GM10847 (cell line): ENCODE data around the gene RBM20.

Experiments used
- POLR2A ChIP-seq: IDR thresholded peaks from 2 replicates; pipeline ENCODE4 v1.6.1; 2011; ENCODE audit not compliant: insufficient read length; ENCODE audit errors: extremely low read depth

Gene RBM20

GRCh38 chr10:110643653-110644597 is at the start of gene RBM20:
TSS of gene RBM20 (plus strand) at chr10:110644336. CDS start at chr10:110644455, 119 bp downstream.
- no peak for TF ChIP-seq POLR2A

DNA sequence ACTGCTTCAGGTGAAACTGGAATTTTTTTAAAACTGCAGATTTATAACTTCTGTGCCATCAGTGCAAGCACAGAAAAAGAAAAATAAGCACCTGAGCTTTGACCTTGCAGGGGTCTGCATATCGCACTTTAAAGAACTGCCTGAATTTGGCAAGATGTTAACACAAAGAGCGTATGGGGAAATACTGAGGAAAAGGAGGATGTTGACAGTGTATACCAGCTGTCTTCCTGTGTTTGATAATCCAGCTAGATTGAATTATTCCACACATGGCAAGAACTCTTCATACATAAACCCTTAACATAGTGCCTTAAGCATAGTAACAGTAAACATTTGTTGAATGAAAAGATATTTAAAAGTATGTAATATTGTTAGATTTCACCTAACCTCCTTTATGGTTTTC is 46.7 kb upstream of the RBM20 start:
- no peak for TF ChIP-seq POLR2A

GRCh38 chr10:110600487-110601101 is 43.5 kb upstream of the RBM20 start:
- TF ChIP-seq POLR2A = no peak

DNA sequence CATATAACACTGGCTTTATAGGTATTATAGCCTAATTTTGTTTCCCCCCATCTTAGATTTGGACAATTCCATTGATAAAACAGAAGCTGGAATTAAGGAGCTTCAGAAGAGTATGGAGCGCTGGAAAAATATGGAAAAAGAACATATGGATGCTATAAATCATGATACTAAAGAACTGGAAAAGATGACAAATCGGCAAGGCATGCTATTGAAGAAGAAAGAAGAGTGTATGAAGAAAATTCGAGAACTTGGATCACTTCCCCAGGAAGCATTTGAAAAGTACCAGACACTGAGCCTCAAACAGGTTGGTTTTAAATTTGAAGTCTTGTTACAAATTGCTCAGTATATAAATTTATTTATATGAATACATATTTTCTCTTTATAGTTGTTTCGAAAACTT is 42.6 kb upstream of the RBM20 start:
- no peak for TF ChIP-seq POLR2A

DNA sequence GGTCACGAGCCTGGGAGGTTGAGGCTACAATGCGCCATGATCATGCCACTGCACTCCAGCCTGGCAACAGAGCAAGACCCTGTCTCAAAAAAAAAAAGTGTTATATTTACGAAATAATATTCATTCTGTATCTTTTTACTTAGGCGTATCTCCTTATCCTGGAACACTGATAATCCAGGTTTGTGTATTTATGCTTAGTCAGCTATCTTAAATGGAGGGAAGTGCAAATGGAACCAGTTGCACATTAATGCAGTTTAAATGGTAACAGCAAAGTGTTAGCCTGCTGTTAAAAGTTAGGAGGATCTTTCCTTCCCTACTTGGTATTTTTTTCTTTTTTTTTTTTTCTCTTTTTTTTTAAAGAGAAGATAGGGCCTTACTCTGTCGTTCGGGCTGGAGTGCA is 36.0 kb upstream of the RBM20 start:
- no peak for TF ChIP-seq POLR2A

DNA sequence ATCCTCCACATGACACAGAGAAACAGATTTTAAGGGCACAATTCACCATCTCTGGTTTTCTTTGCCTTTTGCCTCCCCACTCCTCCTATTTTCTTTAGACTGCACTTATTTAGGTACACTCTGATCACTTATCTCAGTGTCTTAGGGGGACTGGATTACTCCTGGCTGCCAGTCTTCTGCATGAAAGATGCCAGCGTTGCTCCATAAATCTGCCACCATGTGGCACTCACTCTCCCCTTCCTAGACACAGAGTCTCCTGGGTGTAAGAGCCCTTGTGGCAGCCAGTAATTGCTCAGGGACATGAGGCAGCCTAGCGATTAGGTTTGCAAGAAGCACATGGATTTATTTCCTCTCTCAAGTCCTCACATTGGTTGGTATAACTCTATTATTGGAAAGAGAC is 34.5 kb upstream of the RBM20 start:
- TF ChIP-seq POLR2A = no peak

- TF ChIP-seq POLR2A = no peak
These were observed 33.8 kb upstream of the RBM20 start for GRCh38 chr10:110610308-110610774.

- no peak for TF ChIP-seq POLR2A
These were observed 32.0 kb upstream of the RBM20 start for GRCh38 chr10:110612087-110612486.

- no peak for TF ChIP-seq POLR2A
These were observed 31.5 kb upstream of the RBM20 start for GRCh38 chr10:110612629-110613028.

GRCh38 chr10:110613341-110613995 is 30.7 kb upstream of the RBM20 start:
- no peak for TF ChIP-seq POLR2A

GRCh38 chr10:110613996-110614495 is 30.1 kb upstream of the RBM20 start:
- no peak for TF ChIP-seq POLR2A

- no peak for TF ChIP-seq POLR2A
These were observed 28.9 kb upstream of the RBM20 start for GRCh38 chr10:110615057-110615747.

GRCh38 chr10:110616493-110617033 is 27.6 kb upstream of the RBM20 start:
- TF ChIP-seq POLR2A = no peak

GRCh38 chr10:110617425-110618229 is 26.5 kb upstream of the RBM20 start:
- TF ChIP-seq POLR2A = no peak
